Liver (tissue), 9 donors: ENCODE measurements around the gene SRC. TPM values are rescaled to one million over a fixed set of nuclear protein-coding genes. Genes with fewer than 3 reads are reported as not detected.

ENCODE experiments used
- DNase-seq: peaks from one replicate; pipeline ENCODE4 v3.0.0-alpha.2; 2017; ENCODE audit warnings: low spot score
- H3K27ac ChIP-seq, 2 donors: one replicate each; pipeline ENCODE4 v1.7.0; 2013; ENCODE audit warnings: inconsistent platforms in 2 of 2, low read length in 2 of 2, control low read depth in 1 of 2, low read depth in 1 of 2, mild to moderate bottlenecking in 1 of 2
- H3K27me3 ChIP-seq, 4 donors: one replicate each; pipeline versions ENCODE4 v1.6.1 to v1.7.0; 2013; ENCODE audit warnings: low read length in 3 of 4, inconsistent platforms in 1 of 4, mild to moderate bottlenecking in 1 of 4, moderate library complexity in 1 of 4; ENCODE audit not compliant: control insufficient read depth in 4 of 4, insufficient read depth in 4 of 4
- H3K36me3 ChIP-seq, 4 donors: one replicate each; pipeline versions ENCODE4 v1.6.1 to v1.7.0; 2013; ENCODE audit warnings: low read length in 3 of 4, mild to moderate bottlenecking in 3 of 4, low read depth in 1 of 4, moderate library complexity in 1 of 4; ENCODE audit not compliant: control insufficient read depth in 4 of 4, insufficient read depth in 3 of 4
- H3K4me1 ChIP-seq, 4 donors: one replicate each; pipeline versions ENCODE4 v1.6.1 to v1.7.0; 2013; ENCODE audit warnings: low read length in 3 of 4, mild to moderate bottlenecking in 3 of 4, moderate library complexity in 1 of 4; ENCODE audit not compliant: control insufficient read depth in 4 of 4, insufficient read depth in 4 of 4
- H3K4me3 ChIP-seq, 3 donors: one replicate each; pipeline versions ENCODE4 v1.6.1 to v1.7.0; 2013; ENCODE audit warnings: low read length in 3 of 3, control low read depth in 1 of 3, low read depth in 1 of 3, mild to moderate bottlenecking in 1 of 3
- H3K9ac ChIP-seq, 2 donors: one replicate each; pipeline ENCODE4 v1.7.0; 2013; ENCODE audit warnings: low read length in 2 of 2, mild to moderate bottlenecking in 2 of 2, moderate library complexity in 2 of 2, control low read depth in 1 of 2, low read depth in 1 of 2
- H3K9me3 ChIP-seq, 4 donors: one replicate each; pipeline versions ENCODE4 v1.6.1 to v1.7.0; 2013; ENCODE audit warnings: low read length in 3 of 4; ENCODE audit not compliant: control insufficient read depth in 4 of 4
- CTCF ChIP-seq: fragments of 150-350 bp; IDR thresholded peaks from 2 replicates; pipeline ENCODE4 v1.5.1; 2017; ENCODE audit warnings: improper control_type of control experiment, low read depth, low read length; ENCODE audit not compliant: missing input control
- EGR1 ChIP-seq, 2 donors: IDR thresholded peaks; 2 replicates each; pipeline ENCODE4 v1.6.1; 2016 to 2018; ENCODE audit warnings: antibody characterized with exemption in 2 of 2, low read depth in 2 of 2
- FOXA1 ChIP-seq: IDR thresholded peaks from 2 replicates; pipeline ENCODE4 v1.6.1; 2016; ENCODE audit warnings: antibody characterized with exemption
- HNF4A ChIP-seq, 2 donors: conservative IDR thresholded peaks; 2 replicates each; pipeline ENCODE4 v1.6.1; 2016; ENCODE audit warnings: antibody characterized with exemption in 2 of 2, mild to moderate bottlenecking in 2 of 2
- HNF4G ChIP-seq: IDR thresholded peaks from 2 replicates; pipeline ENCODE4 v1.6.1; 2016; ENCODE audit warnings: antibody characterized with exemption
- JUND ChIP-seq, 2 donors: IDR thresholded peaks; 2 replicates each; pipeline ENCODE4 v1.6.1; 2016; ENCODE audit warnings: antibody characterized with exemption in 2 of 2
- MAX ChIP-seq: IDR thresholded peaks from 2 replicates; pipeline ENCODE4 v1.6.1; 2016; ENCODE audit warnings: antibody characterized with exemption
- RAD21 ChIP-seq, 2 donors: IDR thresholded peaks; 2 replicates each; pipeline ENCODE4 v1.6.1; 2016; ENCODE audit warnings: antibody characterized with exemption in 2 of 2, mild to moderate bottlenecking in 2 of 2
- REST ChIP-seq: IDR thresholded peaks from 2 replicates; pipeline ENCODE4 v1.6.1; 2016; ENCODE audit warnings: antibody characterized with exemption, mild to moderate bottlenecking
- RXRA ChIP-seq, 2 donors: IDR thresholded peaks; 2 replicates each; pipeline ENCODE4 v1.6.1; 2017 to 2018; ENCODE audit warnings: antibody characterized with exemption in 2 of 2, mild to moderate bottlenecking in 1 of 2
- SP1 ChIP-seq: IDR thresholded peaks from 2 replicates; pipeline ENCODE4 v1.6.1; 2018; ENCODE audit warnings: antibody characterized with exemption, mild to moderate bottlenecking
- YY1 ChIP-seq: IDR thresholded peaks from 2 replicates; pipeline ENCODE4 v1.6.1; 2016; ENCODE audit warnings: antibody characterized with exemption, mild to moderate bottlenecking
- ZBTB33 ChIP-seq: IDR thresholded peaks from 2 replicates; pipeline ENCODE4 v1.6.1; 2016; ENCODE audit warnings: antibody characterized with exemption
- WGBS: extraction: QIAGEN DNeasy Blood & Tissue Kit; methylation state at CpG from one replicate; pipeline ENCODE4 v1.1.7; 2013; 5-methylcytosine and 5-hydroxymethylcytosine counted together
- polyA plus RNA-seq, 2 donors: library from polyadenylated mRNA; stranded (reverse) in 1 of 2; unstranded in 1 of 2; fragments of 200-250 nt in 1 of 2; fragments of >200 nt in 1 of 2; fragmentation: Nextera tagmentation in 1 of 2; extraction: Ambion mirVana in 1 of 2; gene quantifications; one replicate each; pipeline versions ENCODE4 v1.2.1 to v1.2.3, GENCODE V29; 2013 to 2015
- total RNA-seq, 2 donors: library from RNA; depleted of rRNA; stranded (reverse); fragments of >200 nt; gene quantifications; one replicate each; pipeline ENCODE4 v1.2.3, GENCODE V29; 2014
- TF ChIP-seq, protein P1 (sequence below): IDR thresholded peaks from 2 replicates; pipeline ENCODE4 v1.6.1; 2016; ENCODE audit warnings: antibody characterized with exemption
- donor health status: healthy.
- donor health status: healthy.
- donor health status: healthy.
- donor health status: healthy.
- donor health status: healthy.

Gene SRC
- total and polyA plus RNA-seq, 4 donors: 3.3 to 21.2 (median 5.4) TPM

GRCh38 chr20:37419307-37419706, 73.4 kb downstream of the SRC start:
- no peaks in the 10 kb centered on the region for H3K36me3 ChIP-seq
- no peak overlapping the region for H3K27ac ChIP-seq
- H3K4me1 ChIP-seq: no peaks in the 10 kb centered on the region
- H3K4me3 ChIP-seq: no peak overlapping the region
- H3K9ac ChIP-seq: no peak overlapping the region
- peaks cover 0 to 7% (median 1%) of the 10 kb centered on the region in 4 donors for H3K27me3 ChIP-seq
- TF ChIP-seq YY1: no peak
- TF ChIP-seq, protein P1, sequence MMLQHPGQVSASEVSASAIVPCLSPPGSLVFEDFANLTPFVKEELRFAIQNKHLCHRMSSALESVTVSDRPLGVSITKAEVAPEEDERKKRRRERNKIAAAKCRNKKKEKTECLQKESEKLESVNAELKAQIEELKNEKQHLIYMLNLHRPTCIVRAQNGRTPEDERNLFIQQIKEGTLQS: no peak
- TF ChIP-seq HNF4G: no peak
- TF ChIP-seq CTCF: no peak
- no peak for TF ChIP-seq SP1
- no peak for TF ChIP-seq ZBTB33
- no peak for TF ChIP-seq REST
- no peak for TF ChIP-seq RXRA (IDR thresholded peaks at IDR 0.05)
- no peak for TF ChIP-seq EGR1 (IDR thresholded peaks at IDR 0.05; ENCODE audit: low read depth in 2 of 2)
- H3K9me3 ChIP-seq: no peaks in the 10 kb centered on the region
- DNase-seq: no peak
- 94% methylated on average over 3 of the region's 3 CpGs for WGBS

DNA sequence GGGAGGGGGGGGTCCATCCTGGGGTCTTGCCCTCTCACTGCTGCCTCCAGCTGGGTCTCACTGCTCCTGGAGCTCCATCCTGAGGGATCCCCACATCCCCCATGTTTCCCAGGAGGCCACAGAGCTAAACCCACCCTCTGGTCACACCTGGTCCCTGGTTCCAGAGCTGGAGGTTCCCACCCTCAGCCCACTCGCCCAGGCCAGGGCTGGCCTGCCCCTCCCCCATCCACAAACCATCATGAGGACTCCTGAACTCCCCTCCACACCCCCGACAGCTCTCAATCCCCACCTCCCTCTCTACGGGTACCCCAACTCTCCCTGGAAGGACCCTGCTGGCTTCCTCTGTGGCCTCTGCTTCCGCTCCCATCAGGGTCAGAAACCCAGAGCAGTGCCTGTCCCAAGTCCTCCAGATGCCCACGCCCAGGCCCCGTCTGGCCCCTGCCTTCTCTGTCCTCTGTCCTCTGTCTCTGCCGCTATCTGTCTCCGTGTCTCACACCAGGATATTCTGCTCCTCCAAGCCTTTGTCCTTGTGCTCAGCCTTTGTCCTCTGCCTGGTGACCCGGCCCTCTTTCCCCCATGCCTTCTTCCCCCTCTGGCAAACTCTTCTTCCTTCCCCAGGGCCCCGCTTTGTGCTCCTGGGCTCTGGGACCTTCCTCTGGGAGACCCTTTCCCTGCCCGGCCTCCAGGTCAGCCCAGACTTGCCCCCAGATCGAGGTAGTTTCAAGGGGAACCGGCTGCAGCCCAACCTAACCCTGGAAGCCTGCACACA, 74.0 kb downstream of the SRC start:
- H3K9ac ChIP-seq: no peak overlapping the region
- no peak overlapping the region for H3K4me3 ChIP-seq
- H3K4me1 ChIP-seq: no peaks in the 10 kb centered on the region
- no peaks in the 10 kb centered on the region for H3K36me3 ChIP-seq
- H3K9me3 ChIP-seq: no peaks in the 10 kb centered on the region
- no peak overlapping the region for H3K27ac ChIP-seq
- TF ChIP-seq CTCF (no peak), REST (no peak), YY1 (no peak), RXRA (IDR thresholded peaks at IDR 0.05) (no peak), MAX (no peak), HNF4A (conservative IDR thresholded peaks at IDR 0.05) (no peak), EGR1 (IDR thresholded peaks at IDR 0.05; ENCODE audit: low read depth in 2 of 2) (no peak), RAD21 (IDR thresholded peaks at IDR 0.05) (no peak), JUND (IDR thresholded peaks at IDR 0.05) (no peak), FOXA1 (no peak), HNF4G (no peak), SP1 (no peak)
- TF ChIP-seq, protein P1: no peak
- peaks cover 0 to 7% (median 2%) of the 10 kb centered on the region in 4 donors for H3K27me3 ChIP-seq
- DNase-seq: no peak
- 70% methylated on average over 13 of the region's 13 CpGs for WGBS
